UCSD-AML1 (cell line): Measurements from ENCODE around the gene SERINC1.

Source experiments
- DNase-seq: peaks from one replicate; lab custom pipeline; 2025; ENCODE audit not compliant: unreplicated experiment; lab: John Stamatoyannopoulos, UW

Gene SERINC1

GRCh38 chr6:122438975-122439374 lies 32.6 kb downstream of the SERINC1 start:
- no peak for DNase-seq

- no peak for DNase-seq
Observed at GRCh38 chr6:122432816-122433215, 38.8 kb downstream of the SERINC1 start.

- DNase-seq: no peak
Observed at GRCh38 chr6:122431780-122432179, 39.8 kb downstream of the SERINC1 start.

- DNase-seq: no peak
Observed at GRCh38 chr6:122429323-122429722, 42.3 kb downstream of the SERINC1 start.

GRCh38 chr6:122428781-122429180 lies 42.8 kb downstream of the SERINC1 start:
- no peak for DNase-seq

GRCh38 chr6:122426597-122426996 lies 45.0 kb downstream of the SERINC1 start:
- no peak for DNase-seq

- DNase-seq: no peak
Observed at GRCh38 chr6:122423734-122424133, 47.9 kb downstream of the SERINC1 start.

- no peak for DNase-seq
Observed at GRCh38 chr6:122422614-122423267, 48.9 kb downstream of the SERINC1 start.

- no peak for DNase-seq
Observed at GRCh38 chr6:122422003-122422402, 49.6 kb downstream of the SERINC1 start.

GRCh38 chr6:122416825-122417224 lies 54.8 kb downstream of the SERINC1 start:
- DNase-seq: no peak

GRCh38 chr6:122412001-122412400 lies 59.6 kb downstream of the SERINC1 start:
- no peak for DNase-seq

- DNase-seq: no peak
Observed at GRCh38 chr6:122408702-122409458, 62.7 kb downstream of the SERINC1 start.

GRCh38 chr6:122408240-122408639 lies 63.4 kb downstream of the SERINC1 start:
- DNase-seq: no peak

- no peak for DNase-seq
Observed at GRCh38 chr6:122407712-122408111, 63.9 kb downstream of the SERINC1 start.

GRCh38 chr6:122406187-122406586 lies 65.4 kb downstream of the SERINC1 start:
- DNase-seq: no peak

- DNase-seq: no peak
Observed at GRCh38 chr6:122405417-122405816, 66.2 kb downstream of the SERINC1 start.

GRCh38 chr6:122404444-122404843 lies 67.2 kb downstream of the SERINC1 start:
- no peak for DNase-seq

GRCh38 chr6:122401104-122401503 lies 70.5 kb downstream of the SERINC1 start:
- no peak for DNase-seq

GRCh38 chr6:122400462-122401089 lies 71.0 kb downstream of the SERINC1 start:
- DNase-seq: no peak

GRCh38 chr6:122400121-122400450 lies 71.5 kb downstream of the SERINC1 start:
- no peak for DNase-seq

- DNase-seq: peak; percentile 96
Observed at GRCh38 chr6:122399348-122400120, 72.1 kb downstream of the SERINC1 start, which contains the start of gene HSF2. Gene HSF2 (plus strand): TSS chr6:122399652. CDS start chr6:122399738, 86 bp downstream.

- DNase-seq: no peak
Observed at GRCh38 chr6:122399055-122399347, 72.6 kb downstream of the SERINC1 start.
